A673 (cell line): ENCODE data around the gene ZNF740. TPM values are rescaled to one million over a fixed set of nuclear protein-coding genes. Genes with fewer than 3 reads are reported as not detected.

Source experiments
- BruUV-seq: library from RNA; stranded (reverse); fragments of 400-500 nt; replicated peaks from 2 replicates; lab custom pipeline; 2021; lab: Mats Ljungman, UMichigan
- CTCF ChIA-PET: fragments of 300-600 bp; sonication (Branson Sonifier 250); formaldehyde crosslinking; loops from one replicate; lab custom pipeline; 2022; ENCODE audit warnings: antibody characterized with exemption; lab: Charles Lee
- POLR2A ChIA-PET: fragments of 300-600 bp; sonication (Branson Sonifier 250); formaldehyde crosslinking; loops from one replicate; lab custom pipeline; 2022; ENCODE audit warnings: antibody characterized with exemption; ENCODE audit not compliant: low non-redundant PET; lab: Charles Lee
- DNase-seq: peaks from one replicate; pipeline ENCODE4 v3.0.0-alpha.2; 2015; ENCODE audit warnings: low spot score
- H3K27ac ChIP-seq: fragments of 200-600 bp; sonication (generic); 2 replicates; pipeline ENCODE4 v1.5.1; 2016; ENCODE audit warnings: mixed run types, low read depth, mild to moderate bottlenecking, mixed read lengths, antibody characterized with exemption, low read length; ENCODE audit not compliant: poor library complexity, severe bottlenecking
- H3K27me3 ChIP-seq: fragments of 200-600 bp; sonication (generic); replicated peaks from 2 replicates; pipeline ENCODE4 v1.6.1; 2017; ENCODE audit warnings: mixed run types, low read depth, mild to moderate bottlenecking, mixed read lengths, antibody characterized with exemption, low read length; ENCODE audit not compliant: insufficient read depth, poor library complexity
- H3K36me3 ChIP-seq: fragments of 200-600 bp; sonication (generic); 2 replicates; pipeline ENCODE4 v1.6.1; 2016; ENCODE audit warnings: mixed run types, mild to moderate bottlenecking, mixed read lengths, antibody characterized with exemption, low read length; ENCODE audit not compliant: insufficient read depth, poor library complexity, severe bottlenecking
- H3K4me1 ChIP-seq: fragments of 200-600 bp; sonication (generic); 2 replicates; pipeline ENCODE4 v1.6.1; 2017; ENCODE audit warnings: mixed run types, mild to moderate bottlenecking, mixed read lengths, antibody characterized with exemption, low read length; ENCODE audit not compliant: insufficient read depth, poor library complexity, severe bottlenecking
- H3K4me3 ChIP-seq: fragments of 200-600 bp; sonication (generic); 2 replicates; pipeline ENCODE4 v1.5.1; 2016; ENCODE audit warnings: low read depth, mixed run types, mild to moderate bottlenecking, mixed read lengths, low read length; ENCODE audit not compliant: poor library complexity, severe bottlenecking
- H3K9me3 ChIP-seq: fragments of 200-600 bp; sonication (generic); 2 replicates; pipeline ENCODE4 v1.6.1; 2016; ENCODE audit warnings: mixed run types, low read depth, mild to moderate bottlenecking, mixed read lengths, antibody characterized with exemption, low read length; ENCODE audit not compliant: poor library complexity, severe bottlenecking
- CTCF ChIP-seq: fragments of 300-800, 200-600 bp; sonication (generic); conservative IDR thresholded peaks from 2 replicates; pipeline ENCODE4 v1.5.1; 2017; ENCODE audit warnings: low read depth, mild to moderate bottlenecking, antibody characterized with exemption, low read length, moderate library complexity, mixed read lengths
- EZH2 ChIP-seq: fragments of 200-600 bp; sonication (generic); IDR thresholded peaks from 2 replicates; pipeline ENCODE4 v1.6.1; 2017; ENCODE audit warnings: borderline replicate concordance, low read depth, mild to moderate bottlenecking, mixed read lengths, antibody characterized with exemption, low read length; ENCODE audit not compliant: poor library complexity, severe bottlenecking
- intact Hi-C: fragments of 100-400 bp; cut with micrococcal nuclease; formaldehyde crosslinking; loops from one replicate; pipeline ENCODE4 v1.10.0; 2022; ENCODE audit not compliant: unreplicated experiment
- total RNA-seq: library from RNA; stranded (reverse); gene quantifications from 2 replicates; pipeline ENCODE4 v1.2.3, GENCODE V29; 2021

Gene ZNF740
- total RNA-seq, 1 experiment from 2014 or later: 48.6 TPM

- Histone ChIP-seq H3K27ac (no peak overlapping the region), H3K9me3 (no peaks in the 10 kb centered on the region), H3K4me1 (no peaks in the 10 kb centered on the region), H3K27me3 (no peaks in the 10 kb centered on the region), H3K36me3 (no peaks in the 10 kb centered on the region), H3K4me3 (no peak overlapping the region)
- ChIA-PET CTCF (no interaction called here), POLR2A (no interaction called here)
- no peak for TF ChIP-seq CTCF
- no peak for TF ChIP-seq EZH2
- DNase-seq: no peak
- intact Hi-C loops: no loop called here
- no TSS peak for BruUV-seq
These were observed 37.2 kb upstream of the ZNF740 start for GRCh38 chr12:53143355-53143754.

GRCh38 chr12:53145383-53146260 is 34.9 kb upstream of the ZNF740 start:
- H3K27ac ChIP-seq: no peak overlapping the region
- DNase-seq: no peak
- no peaks in the 10 kb centered on the region for H3K36me3 ChIP-seq
- no peak overlapping the region for H3K4me3 ChIP-seq
- no peaks in the 10 kb centered on the region for H3K27me3 ChIP-seq
- intact Hi-C loops: no loop called here
- H3K9me3 ChIP-seq: no peaks in the 10 kb centered on the region
- no peak for TF ChIP-seq CTCF
- no peak for TF ChIP-seq EZH2
- ChIA-PET POLR2A (no interaction called here), CTCF (no interaction called here)
- no TSS peak for BruUV-seq
- H3K4me1 ChIP-seq: no peaks in the 10 kb centered on the region

- Histone ChIP-seq H3K4me3 (no peak overlapping the region), H3K9me3 (no peaks in the 10 kb centered on the region), H3K36me3 (no peaks in the 10 kb centered on the region), H3K4me1 (no peaks in the 10 kb centered on the region), H3K27ac (no peak overlapping the region), H3K27me3 (no peaks in the 10 kb centered on the region)
- ChIA-PET POLR2A (no interaction called here), CTCF (no interaction called here)
- no TSS peak for BruUV-seq
- TF ChIP-seq EZH2 (no peak), CTCF (no peak)
- intact Hi-C loops: no loop called here
- no peak for DNase-seq
These were observed 33.3 kb upstream of the ZNF740 start for GRCh38 chr12:53147181-53147580.
